GM21529 (cell line): Measurements from ENCODE around the gene KLF1.
"Not testable (repeated sequence)": the region's sequence is repeated elsewhere in the genome, so short reads cannot be mapped to it uniquely, and the experiment has no call there.

ENCODE experiments used
- ATAC-seq: cut with Tn5 transposase; IDR thresholded peaks from one replicate; pipeline ENCODE4 v1.9.1; 2021; ENCODE audit not compliant: unreplicated experiment

Gene KLF1

DNA sequence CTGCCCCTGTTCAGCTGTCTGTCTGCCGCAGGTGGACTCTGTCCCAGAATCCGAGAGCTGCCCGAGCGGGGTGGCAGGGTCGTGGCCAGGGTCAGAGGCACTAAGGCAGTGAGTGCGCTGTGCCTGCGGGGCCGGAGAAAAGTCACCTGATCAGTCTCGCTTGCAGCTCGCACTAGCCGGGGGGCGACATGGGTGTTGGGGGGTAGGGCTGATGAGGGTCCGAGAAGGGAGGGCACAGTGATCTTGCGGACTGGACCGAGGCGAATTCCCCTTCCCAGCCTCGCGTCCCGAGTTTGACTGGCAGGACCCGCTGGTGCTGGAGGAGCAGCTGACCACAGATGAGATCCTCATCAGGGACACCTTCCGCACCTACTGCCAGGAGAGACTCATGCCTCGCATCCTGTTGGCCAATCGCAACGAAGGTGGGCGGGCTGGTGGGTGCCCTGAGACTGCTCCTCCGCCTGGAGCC is 4.6 kb upstream of the KLF1 start:
- no peak for ATAC-seq

DNA sequence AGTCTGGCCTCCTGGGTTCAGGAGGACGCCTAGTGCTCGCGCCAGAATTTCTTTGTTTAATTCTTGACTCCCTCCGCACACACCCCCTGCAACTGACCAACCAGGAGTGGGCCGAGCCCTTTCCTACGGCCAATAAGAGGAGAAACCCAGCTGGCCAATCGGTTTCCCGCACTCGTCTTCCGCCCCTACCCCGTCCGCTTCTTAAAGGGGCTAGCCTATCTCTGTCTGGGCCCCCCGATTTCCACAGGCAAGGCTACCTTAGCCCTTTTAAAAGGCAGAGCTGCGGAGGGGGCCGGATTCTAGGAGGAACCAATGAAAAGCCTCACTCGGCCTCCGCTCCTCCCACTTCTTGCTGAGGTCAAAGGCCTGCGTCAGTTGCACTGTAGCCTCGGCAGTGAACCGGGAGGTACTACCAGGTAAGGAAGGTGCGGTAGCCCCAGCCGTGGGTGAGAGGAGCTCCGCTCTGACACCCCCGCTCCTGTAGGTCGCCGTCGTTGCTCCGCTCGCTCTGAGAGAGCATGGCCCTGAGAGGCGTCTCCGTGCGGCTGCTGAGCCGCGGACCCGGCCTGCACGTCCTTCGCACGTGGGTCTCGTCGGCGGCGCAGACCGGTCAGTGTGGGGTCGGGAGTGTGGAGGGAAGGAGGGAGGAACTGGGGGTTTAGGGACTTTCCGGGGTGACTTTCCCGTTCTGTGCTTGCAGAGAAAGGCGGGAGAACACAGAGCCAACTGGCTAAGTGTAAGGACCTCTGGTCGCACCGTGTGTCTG is 4.0 kb upstream of the KLF1 start, which contains the start of gene GCDH:
GCDH (plus strand) TSS at position 374 of the 766 bp plus-strand sequence; CDS start at position 519, 145 bp downstream.
- peak; percentile 94 for ATAC-seq

- not testable (repeated sequence) for ATAC-seq
Observed at GRCh38 chr19:12890299-12890786, 3.3 kb upstream of the KLF1 start.

- ATAC-seq = no peak
Observed at GRCh38 chr19:12888006-12888603, 1.1 kb upstream of the KLF1 start.

DNA sequence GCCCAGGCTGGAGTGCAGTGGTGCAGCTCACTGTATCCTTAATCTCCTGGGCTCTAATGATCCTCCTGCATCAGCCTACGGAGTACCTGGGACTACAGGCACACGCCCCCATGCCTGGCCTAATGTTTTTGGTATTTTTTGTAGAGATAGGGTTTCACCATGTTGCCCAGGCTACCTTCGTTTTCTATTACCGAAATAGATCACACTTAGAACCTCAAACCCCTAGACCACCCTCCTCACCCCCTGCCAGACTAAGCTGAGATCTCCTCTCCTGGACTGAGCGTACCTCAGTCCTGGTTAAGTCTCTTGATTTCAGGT is 391 bp downstream of the KLF1 start:
- no peak for ATAC-seq

- no peak for ATAC-seq
Observed at GRCh38 chr19:12885749-12886650, 1.0 kb downstream of the KLF1 start.

- no peak for ATAC-seq
Observed at GRCh38 chr19:12884926-12885748, 1.9 kb downstream of the KLF1 start.

DNA sequence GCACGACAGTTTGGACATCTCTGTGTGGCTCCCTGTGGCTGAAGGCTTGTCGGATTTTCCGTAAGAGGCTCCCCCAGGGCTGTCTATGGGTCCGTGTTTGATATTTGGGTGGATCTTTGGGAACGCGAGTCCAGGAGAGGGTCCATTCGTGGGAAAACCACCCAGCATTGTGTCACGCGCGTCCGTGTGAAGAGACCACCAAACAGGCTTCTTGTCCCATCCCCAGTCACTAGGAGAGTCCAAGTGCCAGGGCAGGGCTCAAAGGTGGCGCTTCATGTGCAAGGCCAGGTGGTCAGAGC is 2.4 kb downstream of the KLF1 start:
- ATAC-seq = no peak

DNA sequence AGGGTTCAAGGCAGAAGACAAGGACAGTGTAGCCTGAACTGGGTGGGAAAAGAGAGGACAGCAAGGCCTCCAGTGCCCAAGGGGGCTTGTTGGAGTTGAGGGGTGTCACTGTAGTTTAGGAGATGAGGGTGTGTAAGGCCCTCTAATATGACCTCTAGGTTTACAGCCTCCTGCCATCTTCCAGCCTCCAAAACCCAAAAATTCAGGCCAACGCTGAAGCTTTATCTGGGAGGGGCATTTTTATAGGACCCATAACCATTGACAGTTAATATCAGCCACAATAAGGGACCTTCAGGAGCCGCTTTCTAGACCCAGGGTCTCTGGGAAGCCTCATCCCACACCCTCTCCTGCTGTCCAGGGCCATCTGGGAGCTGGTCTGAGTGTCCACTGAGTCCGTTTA is 2.8 kb downstream of the KLF1 start:
- no peak for ATAC-seq

- ATAC-seq = no peak
Observed at GRCh38 chr19:12882589-12882988, 4.4 kb downstream of the KLF1 start.

GRCh38 chr19:12881172-12881808 is 5.7 kb downstream of the KLF1 start, which contains the start of gene DNASE2:
Gene DNASE2 (minus strand): TSS chr19:12881449. CDS start chr19:12881375, 74 bp downstream.
- peak; percentile 83 for ATAC-seq

DNA sequence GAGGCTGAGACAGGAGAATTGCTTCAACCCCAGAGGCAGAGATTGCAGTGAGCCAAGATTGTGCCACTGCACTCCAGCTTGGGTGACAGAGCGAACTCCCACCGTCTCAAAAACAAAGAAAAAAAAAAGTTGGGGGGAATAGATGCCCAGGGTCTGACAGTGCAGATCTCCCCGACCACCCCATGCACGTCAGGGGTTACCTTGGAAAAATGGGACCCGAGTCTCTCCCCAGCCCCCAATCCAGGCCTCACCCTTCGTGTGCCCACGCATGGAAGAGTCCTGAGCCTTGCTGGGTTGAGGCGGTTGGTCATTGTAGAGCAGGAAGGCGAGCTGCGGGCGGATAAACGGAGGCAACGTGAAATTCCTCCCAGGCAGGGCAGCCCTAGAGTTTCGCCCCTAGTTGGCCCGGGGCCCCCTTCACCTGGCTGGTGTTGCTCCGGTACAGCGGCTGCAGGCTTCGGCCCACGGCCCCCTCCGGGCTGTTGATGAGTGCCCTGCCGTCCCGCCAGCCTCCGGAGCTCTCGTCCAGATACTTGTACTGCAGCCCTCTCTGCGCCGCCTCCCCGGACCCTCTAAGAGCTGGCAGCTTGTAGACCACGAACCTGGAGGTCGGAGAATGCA is 6.3 kb downstream of the KLF1 start:
- ATAC-seq = peak; percentile 19

GRCh38 chr19:12875086-12875485 is 11.9 kb downstream of the KLF1 start:
- ATAC-seq = no peak

- ATAC-seq = no peak
Observed at GRCh38 chr19:12873891-12874745, 12.9 kb downstream of the KLF1 start.

DNA sequence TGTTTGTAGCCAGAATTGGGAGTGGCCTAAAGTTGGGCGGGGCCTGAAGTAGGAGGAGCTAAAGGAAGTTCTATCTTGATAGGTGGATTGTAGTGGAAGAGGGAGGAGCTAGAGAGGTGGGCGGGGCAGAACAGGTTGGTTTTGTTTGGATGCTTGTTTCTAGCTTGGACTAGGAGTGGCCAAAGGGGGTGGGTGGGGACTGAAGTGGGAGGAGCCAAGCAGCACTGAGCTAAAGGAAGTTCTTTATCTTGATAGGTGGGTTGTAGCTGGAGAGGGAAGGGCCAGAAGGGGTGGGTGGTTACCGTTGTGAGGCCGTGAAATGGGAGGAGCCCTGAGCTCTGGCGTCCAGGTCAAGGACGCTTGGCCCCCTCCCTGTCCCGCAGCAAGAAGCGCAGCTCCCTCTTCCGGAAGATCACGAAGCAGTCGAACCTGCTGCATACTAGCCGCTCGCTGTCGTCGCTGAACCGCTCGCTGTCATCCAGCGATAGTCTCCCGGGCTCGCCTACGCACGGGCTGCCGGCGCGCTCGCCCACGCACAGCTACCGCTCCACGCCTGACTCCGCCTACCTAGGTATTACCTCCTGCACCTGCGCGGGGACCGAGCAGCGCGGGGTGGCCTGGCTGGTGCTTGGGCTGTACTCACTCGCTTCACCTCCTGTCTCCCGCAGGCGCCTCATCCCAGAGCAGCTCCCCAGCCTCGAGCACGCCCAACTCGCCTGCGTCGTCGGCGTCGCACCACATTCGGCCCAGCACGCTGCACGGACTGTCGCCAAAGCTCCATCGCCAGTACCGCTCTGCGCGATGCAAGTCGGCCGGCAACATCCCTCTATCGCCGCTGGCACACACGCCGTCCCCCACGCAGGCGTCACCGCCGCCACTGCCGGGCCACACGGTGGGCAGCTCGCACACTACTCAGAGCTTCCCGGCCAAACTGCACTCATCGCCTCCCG is 13.8 kb downstream of the KLF1 start:
- no peak for ATAC-seq

DNA sequence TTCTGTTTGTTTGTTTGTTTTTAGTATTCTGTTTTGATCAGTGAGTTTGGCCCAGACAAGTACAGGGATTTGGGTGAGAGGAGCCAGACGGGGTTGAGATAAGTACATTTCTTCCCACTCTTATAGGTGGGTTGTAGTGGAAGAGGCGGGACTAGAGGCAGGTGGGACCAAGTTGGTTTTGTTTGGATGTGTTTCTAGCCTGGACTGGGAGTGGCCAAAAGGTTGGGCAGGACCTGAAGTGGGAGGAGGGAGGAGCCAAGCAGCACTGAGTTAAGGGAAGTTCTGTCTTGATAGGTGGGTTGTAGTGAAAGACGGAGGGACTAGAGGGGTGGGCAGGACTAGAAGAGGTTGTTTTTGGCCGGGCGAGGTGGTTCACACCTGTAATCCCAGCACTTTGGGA is 14.7 kb downstream of the KLF1 start:
- ATAC-seq = no peak

DNA sequence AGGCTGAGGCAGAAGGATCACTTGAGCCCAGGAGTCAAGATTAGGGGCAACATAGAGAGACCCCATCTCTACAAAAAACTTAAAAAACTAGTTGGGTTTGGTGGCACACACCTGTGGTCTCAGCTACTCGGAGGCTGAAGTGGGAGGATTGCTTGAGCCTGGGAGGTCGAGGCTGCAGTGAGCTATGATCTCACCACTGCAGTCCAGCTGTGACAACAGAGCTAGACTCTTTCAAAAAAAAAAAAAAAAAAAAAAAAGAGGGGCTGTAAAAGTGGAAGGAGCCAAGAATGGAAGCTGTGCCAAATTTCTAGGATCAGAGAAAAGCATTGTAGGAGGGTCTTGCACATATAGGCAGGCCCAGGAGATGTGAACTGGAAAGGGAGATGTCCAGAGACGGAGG is 15.3 kb downstream of the KLF1 start:
- ATAC-seq = no peak
